Mesendoderm (in vitro differentiated cells): ENCODE measurements around the gene FBXO46. TPM values are rescaled to one million over a fixed set of nuclear protein-coding genes. Genes with fewer than 3 reads are reported as not detected.

ENCODE experiments used
- DNase-seq: peaks from one replicate; pipeline ENCODE4 v3.0.0; 2013
- H2AK5ac ChIP-seq: 2 replicates; pipeline ENCODE4 v1.6.1; 2013; ENCODE audit warnings: low read length, inconsistent platforms
- H2BK120ac ChIP-seq: 2 replicates; pipeline ENCODE4 v1.6.1; 2013; ENCODE audit warnings: low read depth, mild to moderate bottlenecking, low read length, moderate library complexity, mixed read lengths
- H2BK15ac ChIP-seq: replicated peaks from 2 replicates; pipeline ENCODE4 v1.6.1; 2013; ENCODE audit warnings: low read depth, mild to moderate bottlenecking, moderate library complexity
- H2BK5ac ChIP-seq: 2 replicates; pipeline ENCODE4 v1.6.1; 2013; ENCODE audit warnings: low read length, inconsistent platforms
- H3K18ac ChIP-seq: 2 replicates; pipeline ENCODE4 v1.6.1; 2013; ENCODE audit warnings: mild to moderate bottlenecking, low read length, mixed read lengths
- H3K23ac ChIP-seq: one replicate; pipeline ENCODE4 v1.6.1; 2013; ENCODE audit warnings: low read length
- H3K27ac ChIP-seq: 2 replicates; pipeline ENCODE4 v1.5.1; 2013; ENCODE audit warnings: low read depth, mild to moderate bottlenecking, inconsistent platforms, low read length, moderate library complexity
- H3K27me3 ChIP-seq: 2 replicates; pipeline ENCODE4 v1.6.1; 2013; ENCODE audit warnings: low read length, control low read depth, mild to moderate bottlenecking, inconsistent platforms; ENCODE audit not compliant: insufficient read depth, poor library complexity
- H3K36me3 ChIP-seq: 2 replicates; pipeline ENCODE4 v1.6.1; 2013; ENCODE audit warnings: low read length, inconsistent platforms; ENCODE audit not compliant: control insufficient read depth, insufficient read depth
- H3K4ac ChIP-seq: one replicate; pipeline ENCODE4 v1.6.1; 2013; ENCODE audit warnings: low read depth, mild to moderate bottlenecking, low read length, moderate library complexity
- H3K4me1 ChIP-seq: 2 replicates; pipeline ENCODE4 v1.6.1; 2013; ENCODE audit warnings: low read depth, low read length, inconsistent platforms; ENCODE audit not compliant: control insufficient read depth
- H3K4me2 ChIP-seq: 2 replicates; pipeline ENCODE4 v1.6.1; 2013; ENCODE audit warnings: low read length
- H3K4me3 ChIP-seq: 2 replicates; pipeline ENCODE4 v1.5.1; 2013; ENCODE audit warnings: mild to moderate bottlenecking, low read length
- H3K56ac ChIP-seq: one replicate; pipeline ENCODE4 v1.6.1; 2013; ENCODE audit warnings: low read length
- H3K79me1 ChIP-seq: 2 replicates; pipeline ENCODE4 v1.6.1; 2013; ENCODE audit warnings: low read length, inconsistent platforms
- H3K79me2 ChIP-seq: 2 replicates; pipeline ENCODE4 v1.6.1; 2013; ENCODE audit warnings: mild to moderate bottlenecking, low read length; ENCODE audit not compliant: control insufficient read depth, insufficient read depth
- H3K9ac ChIP-seq: 2 replicates; pipeline ENCODE4 v1.6.1; 2013; ENCODE audit warnings: low read length, inconsistent platforms
- H4K5ac ChIP-seq: one replicate; pipeline ENCODE4 v1.6.1; 2013; ENCODE audit warnings: low read length
- H4K8ac ChIP-seq: one replicate; pipeline ENCODE4 v1.6.1; 2013; ENCODE audit warnings: low read depth, mild to moderate bottlenecking, control low read depth, low read length, moderate library complexity
- WGBS: extraction: QIAGEN DNeasy Blood & Tissue Kit; methylation state at CpG from one replicate; pipeline ENCODE4 v1.1.7; 2013; ENCODE audit warnings: low lambda C conversion rate, missing lambda C conversion rate; ENCODE audit not compliant: insufficient coverage; ENCODE audit errors: extremely low coverage; 5-methylcytosine and 5-hydroxymethylcytosine counted together
- polyA plus RNA-seq, 2 experiments: library from polyadenylated mRNA; stranded (reverse); fragments of 200-250 nt; gene quantifications; one replicate each; pipeline ENCODE4 v1.2.3, GENCODE V29; 2013

The FBXO46 gene, protein sequence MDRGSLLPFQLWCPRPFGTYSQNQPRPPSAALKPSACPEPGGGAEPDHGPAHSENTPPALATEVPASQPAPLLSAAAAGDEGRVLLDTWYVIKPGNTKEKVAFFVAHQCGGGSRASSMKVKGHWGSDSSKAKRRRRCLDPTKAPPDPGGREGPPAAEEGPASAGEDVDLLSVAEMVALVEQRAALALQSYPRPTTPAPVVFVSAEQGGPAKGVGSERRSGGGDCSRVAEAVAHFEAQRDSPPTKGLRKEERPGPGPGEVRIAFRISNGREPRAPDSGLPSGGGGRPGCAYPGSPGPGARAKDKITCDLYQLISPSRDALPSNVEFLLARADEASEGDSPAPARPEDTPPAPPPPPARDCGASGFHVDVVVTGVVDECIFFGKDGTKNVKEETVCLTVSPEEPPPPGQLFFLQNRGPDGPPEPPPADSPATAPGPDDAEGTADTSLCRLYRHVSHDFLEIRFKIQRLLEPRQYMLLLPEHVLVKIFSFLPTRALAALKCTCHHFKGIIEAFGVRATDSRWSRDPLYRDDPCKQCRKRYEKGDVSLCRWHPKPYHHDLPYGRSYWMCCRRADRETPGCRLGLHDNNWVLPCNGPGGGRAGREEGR
- polyA plus RNA-seq (2013, experiment 1 of 2), result 17.4 TPM
- polyA plus RNA-seq (2013, experiment 2 of 2), result 17.5 TPM

DNA sequence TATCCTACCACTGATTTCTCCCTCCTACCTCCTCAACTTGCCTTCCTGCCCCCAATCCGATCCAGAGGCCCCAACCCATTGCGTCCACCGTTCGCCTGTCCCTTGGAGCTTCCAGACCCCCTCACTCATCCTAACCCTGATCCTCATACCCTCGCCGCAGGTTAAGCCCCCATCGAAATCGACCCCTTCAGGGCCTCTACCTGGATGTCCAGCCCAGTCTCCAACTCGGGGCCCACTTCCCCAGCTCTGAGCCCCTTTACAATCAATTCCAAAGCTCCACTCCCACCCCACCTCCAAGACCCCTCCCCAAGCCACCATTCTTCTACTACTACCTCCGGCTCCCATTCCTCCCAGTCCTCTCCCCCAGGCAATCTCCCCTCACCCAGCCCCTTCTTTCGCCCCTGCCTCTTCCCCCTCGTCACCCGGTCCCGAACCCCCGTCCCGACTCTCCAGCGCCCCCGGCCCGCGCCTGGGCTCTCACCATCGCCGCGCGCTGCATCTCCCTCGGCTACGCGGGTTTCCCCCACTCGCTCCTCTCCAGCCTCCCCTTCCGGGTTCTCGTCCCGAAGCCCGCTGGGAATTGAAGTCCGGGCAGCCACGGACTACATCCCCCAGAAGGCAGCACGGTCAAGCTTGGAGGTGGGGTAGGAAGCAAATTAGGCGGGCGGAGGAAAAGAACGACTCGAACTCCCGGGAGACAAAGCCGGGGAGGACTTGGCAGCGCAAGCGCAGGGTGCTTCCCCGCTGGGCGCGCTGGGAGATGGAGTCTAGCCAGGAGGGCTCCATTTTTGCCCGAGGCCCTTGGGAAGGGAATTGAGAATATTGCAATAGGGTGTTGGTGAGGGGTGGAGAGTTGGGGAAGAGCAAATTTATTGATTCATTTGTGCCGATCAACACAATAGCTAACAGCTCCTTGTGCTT lies at the start of gene FBXO46:
FBXO46 (minus strand) TSS at position 529 of the 921 bp plus-strand sequence. CDS start 17,401 bp downstream, outside the sequence.
- Histone ChIP-seq H4K8ac (no peak within 1 kb of the TSS), H3K27me3 (no peaks in the 10 kb centered on the region)
- WGBS, result no CpG with 5 or more reads among the region's 48 CpGs

DNA sequence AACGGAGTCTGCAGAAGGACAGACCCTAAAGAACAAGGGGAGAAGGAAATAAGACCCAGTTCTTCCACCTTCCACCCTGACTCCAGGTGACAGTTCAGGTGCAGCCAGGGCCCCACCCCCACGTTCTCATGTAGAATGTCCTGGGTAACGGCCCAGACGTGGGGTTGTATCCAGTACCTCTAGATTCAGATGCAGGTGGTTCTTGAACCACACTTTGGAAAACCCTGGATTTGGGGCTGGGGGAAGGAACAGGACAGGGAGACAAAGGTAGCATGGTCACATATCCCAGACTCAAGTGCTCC lies 49.4 kb upstream of the FBXO46 start:
- Histone ChIP-seq H3K9ac (peak overlapping the region; percentile 63), H2BK120ac (no peak overlapping the region), H3K4me3 (no peak overlapping the region), H4K8ac (no peak overlapping the region), H2AK5ac (no peak overlapping the region), H3K4me2 (no peak overlapping the region), H3K4ac (no peak overlapping the region), H3K18ac (no peak overlapping the region), H3K4me1 (peaks cover 4% of the 10 kb centered on the region), H3K79me2 (no peaks in the 10 kb centered on the region), H3K56ac (peak overlapping the region; percentile 59), H3K27ac (no peak overlapping the region), H3K23ac (no peak overlapping the region), H3K27me3 (no peaks in the 10 kb centered on the region), H2BK5ac (no peak overlapping the region), H2BK15ac (no peak overlapping the region), H4K5ac (no peak overlapping the region), H3K79me1 (no peaks in the 10 kb centered on the region), H3K36me3 (no peaks in the 10 kb centered on the region)
- DNase-seq, result no peak
- WGBS, result no CpG with 5 or more reads among the region's 4 CpGs

More for the DNA sequence above, at the start of gene FBXO46:
- Histone ChIP-seq H3K4me2 (peak within 1 kb of the TSS; percentile 96), H2BK120ac (no peak within 1 kb of the TSS), H3K27ac (peak within 1 kb of the TSS; percentile 33), H2BK15ac (no peak within 1 kb of the TSS), H3K23ac (peak within 1 kb of the TSS; percentile 6), H3K9ac (peak within 1 kb of the TSS; percentile 95), H3K4me1 (no peaks in the 10 kb centered on the region), H3K4me3 (peak within 1 kb of the TSS; percentile 71), H3K36me3 (no peaks in the 10 kb centered on the region), H2AK5ac (no peak within 1 kb of the TSS), H3K56ac (peak within 1 kb of the TSS; percentile 96), H4K5ac (no peak within 1 kb of the TSS), H2BK5ac (peak within 1 kb of the TSS; percentile 13), H3K18ac (peak within 1 kb of the TSS; percentile 89), H3K79me2 (peaks cover 24% of the 10 kb centered on the region), H3K79me1 (peaks cover 16% of the 10 kb centered on the region), H3K4ac (peak within 1 kb of the TSS; percentile 78)
- DNase-seq, result peak; percentile 99

DNA sequence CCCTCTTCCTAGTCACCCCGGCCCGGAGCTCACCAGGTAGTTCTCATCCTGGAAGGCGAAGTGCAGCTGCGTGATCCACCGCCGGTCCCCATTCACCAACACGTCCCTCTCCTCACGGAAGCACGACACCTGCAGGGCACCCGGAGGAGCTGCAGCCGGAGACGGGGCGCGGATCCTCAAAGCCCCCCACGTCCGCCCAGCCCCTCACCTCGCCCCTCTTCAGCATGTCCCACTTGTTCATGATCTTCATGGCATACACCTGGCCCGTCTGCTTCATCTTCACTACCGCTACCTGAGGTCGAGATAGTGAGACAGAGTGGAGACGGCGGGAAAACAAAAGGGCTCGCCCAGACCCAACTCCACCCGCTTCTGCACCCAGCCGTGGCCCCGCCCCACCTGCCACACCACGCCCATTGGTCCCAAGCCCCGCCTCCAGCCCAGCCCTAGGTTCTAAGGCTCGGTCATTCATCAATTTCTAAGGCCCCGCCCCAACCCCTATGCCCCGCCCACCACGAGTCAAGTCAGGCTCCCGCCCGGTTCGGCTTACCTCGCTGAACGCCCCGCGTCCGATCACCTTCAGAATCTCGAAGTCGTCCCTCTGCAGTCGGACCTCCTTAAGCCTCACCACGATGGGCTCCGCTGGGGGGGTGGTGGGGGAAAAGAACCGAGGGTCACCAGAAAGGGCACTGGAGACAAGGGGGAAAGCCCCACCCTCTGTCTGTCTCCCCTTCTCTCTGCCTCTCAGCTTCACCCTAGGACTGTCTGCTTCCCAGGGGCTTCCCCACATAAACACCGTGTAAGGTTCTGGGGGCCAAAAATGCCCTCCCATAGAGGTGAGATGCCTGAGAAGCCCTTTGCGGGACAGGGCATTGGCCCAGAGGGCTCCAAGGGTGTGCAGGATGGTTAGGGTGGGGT lies 48.8 kb upstream of the FBXO46 start:
- no peaks in the 10 kb centered on the region for H3K79me1 ChIP-seq
- no CpG with 5 or more reads among the region's 48 CpGs for WGBS
- H3K4me1 ChIP-seq, result peaks cover 4% of the 10 kb centered on the region
- H3K36me3 ChIP-seq, result no peaks in the 10 kb centered on the region
- H4K5ac ChIP-seq, result no peak overlapping the region
- no peak overlapping the region for H2BK5ac ChIP-seq
- peak overlapping the region; percentile 59 for H3K56ac ChIP-seq
- no peak overlapping the region for H2BK15ac ChIP-seq
- no peaks in the 10 kb centered on the region for H3K79me2 ChIP-seq
- no peak overlapping the region for H2BK120ac ChIP-seq
- no peak overlapping the region for H3K4me3 ChIP-seq
- no peaks in the 10 kb centered on the region for H3K27me3 ChIP-seq
- no peak overlapping the region for H3K4ac ChIP-seq
- H4K8ac ChIP-seq, result no peak overlapping the region
- peak overlapping the region; percentile 63 for H3K9ac ChIP-seq
- no peak overlapping the region for H3K18ac ChIP-seq
- H2AK5ac ChIP-seq, result no peak overlapping the region
- no peak overlapping the region for H3K27ac ChIP-seq
- peak; percentile 95 for DNase-seq
- H3K4me2 ChIP-seq, result peak overlapping the region; percentile 60
- no peak overlapping the region for H3K23ac ChIP-seq

DNA sequence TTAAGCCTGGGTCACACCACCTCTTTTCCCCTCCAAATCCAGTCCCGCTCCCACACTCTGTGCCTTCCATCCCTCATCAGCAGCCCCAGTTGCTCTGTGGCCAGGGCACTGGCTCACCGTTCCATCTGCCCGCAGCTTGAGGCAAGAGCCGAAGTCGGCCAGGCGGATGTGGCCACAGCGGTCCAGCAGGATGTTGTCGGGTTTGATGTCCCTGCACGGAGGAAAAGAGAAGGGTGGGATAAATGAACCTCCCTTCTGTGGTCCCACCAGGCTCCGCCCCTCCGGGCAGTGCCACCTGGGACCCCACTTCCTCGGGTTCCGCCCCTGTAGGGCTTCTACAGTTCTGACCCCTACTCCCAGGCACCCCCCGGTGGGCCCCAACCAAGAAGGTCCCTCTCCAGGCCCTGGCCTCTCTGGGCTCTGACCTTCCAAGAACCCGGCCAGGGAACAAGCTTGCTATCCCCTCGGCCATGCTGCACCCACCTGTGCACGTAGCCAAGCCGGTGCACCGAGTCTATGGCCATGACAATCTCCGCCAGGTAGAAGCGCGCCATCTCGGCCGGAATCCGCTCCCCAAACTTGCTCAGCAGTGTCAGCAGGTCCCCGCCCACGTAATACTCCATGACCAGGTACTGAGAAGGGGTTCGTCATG lies 47.4 kb upstream of the FBXO46 start:
- H3K4ac ChIP-seq, result no peak overlapping the region
- H3K9ac ChIP-seq, result no peak overlapping the region
- H3K36me3 ChIP-seq, result no peaks in the 10 kb centered on the region
- no CpG with 5 or more reads among the region's 28 CpGs for WGBS
- no peak overlapping the region for H2BK120ac ChIP-seq
- H2BK5ac ChIP-seq, result no peak overlapping the region
- no peak overlapping the region for H3K27ac ChIP-seq
- no peak overlapping the region for H2BK15ac ChIP-seq
- H3K4me2 ChIP-seq, result no peak overlapping the region
- peaks cover 4% of the 10 kb centered on the region for H3K4me1 ChIP-seq
- no peak overlapping the region for H4K5ac ChIP-seq
- no peak overlapping the region for H3K23ac ChIP-seq
- no peaks in the 10 kb centered on the region for H3K79me2 ChIP-seq
- H4K8ac ChIP-seq, result no peak overlapping the region
- no peak overlapping the region for H3K56ac ChIP-seq
- H3K18ac ChIP-seq, result no peak overlapping the region
- no peaks in the 10 kb centered on the region for H3K79me1 ChIP-seq
- no peaks in the 10 kb centered on the region for H3K27me3 ChIP-seq
- no peak for DNase-seq
- no peak overlapping the region for H2AK5ac ChIP-seq
- no peak overlapping the region for H3K4me3 ChIP-seq
